NAMALWA (cell line): ENCODE measurements around the gene DAB2IP.
"Not testable (repeated sequence)": the region's sequence is repeated elsewhere in the genome, so short reads cannot be mapped to it uniquely, and the experiment has no call there.

Experiments used
- DNase-seq: peaks from one replicate; pipeline ENCODE4 v3.0.0-alpha.2; 2015; ENCODE audit warnings: low spot score

DAB2IP gene

GRCh38 chr9:121776739-121777637 lies 125.6 kb downstream of the DAB2IP start:
- DNase-seq, result no peak

- no peak for DNase-seq
Observed at GRCh38 chr9:121778252-121779225, 127.1 kb downstream of the DAB2IP start.

DNA sequence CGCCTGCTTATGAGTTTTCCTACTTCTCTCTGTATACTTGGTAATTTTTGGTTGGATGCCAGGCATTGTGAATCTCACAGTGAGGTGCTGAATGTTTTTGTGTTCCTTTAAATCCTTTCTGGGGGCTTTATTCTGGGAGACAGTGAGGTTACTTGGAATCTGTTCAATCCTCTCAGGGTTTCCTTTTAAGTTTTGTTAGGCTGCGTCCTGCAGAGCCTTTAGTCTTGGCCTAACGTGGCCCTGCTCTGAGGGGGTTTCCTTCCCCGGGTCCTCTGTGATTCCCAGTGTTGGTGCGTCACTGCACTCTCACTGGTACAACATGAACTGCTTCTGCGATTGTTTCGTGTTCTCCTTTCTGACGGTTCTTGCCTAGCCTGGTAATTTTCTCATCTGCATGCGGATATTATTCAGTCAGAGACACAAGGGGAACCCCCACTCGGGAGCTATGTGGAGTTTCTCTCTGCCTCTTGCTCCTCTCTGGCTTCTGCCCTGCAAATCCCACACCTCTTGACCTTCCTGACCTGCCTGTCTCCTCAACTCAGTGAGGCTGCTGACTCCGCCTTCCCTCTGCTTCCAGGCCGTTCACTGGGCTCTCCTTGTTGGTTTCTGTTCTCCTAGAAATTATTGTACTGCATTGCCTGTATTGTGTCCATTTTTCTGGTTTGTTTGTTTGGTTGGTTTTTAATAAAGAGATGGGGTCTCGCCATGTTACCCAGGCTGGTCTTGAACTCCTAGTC lies 128.1 kb downstream of the DAB2IP start:
- DNase-seq, result no peak

- no peak for DNase-seq
Observed at GRCh38 chr9:121780177-121781040, 129.0 kb downstream of the DAB2IP start.

DNA sequence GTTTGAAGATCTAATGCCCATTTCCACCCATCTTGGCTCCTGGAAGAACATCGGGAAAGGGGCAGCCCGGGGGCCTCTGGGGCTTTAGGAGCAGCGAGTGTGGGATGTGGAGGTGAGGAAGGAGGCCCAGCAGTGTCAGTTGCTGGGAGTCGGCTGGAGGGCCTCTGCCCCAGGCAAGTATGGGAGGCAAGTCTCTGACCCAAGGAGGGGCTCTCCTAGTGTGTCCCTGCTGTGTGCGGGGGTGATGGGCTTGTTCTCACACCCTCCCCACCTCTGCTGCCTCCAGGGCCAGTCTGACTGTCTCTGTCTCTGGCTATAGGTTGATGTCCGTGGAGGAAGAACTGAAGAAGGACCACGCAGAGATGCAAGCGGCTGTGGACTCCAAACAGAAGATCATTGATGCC lies 129.7 kb downstream of the DAB2IP start:
- DNase-seq, result no peak

GRCh38 chr9:121781701-121782464 lies 130.4 kb downstream of the DAB2IP start:
- no peak for DNase-seq

DNA sequence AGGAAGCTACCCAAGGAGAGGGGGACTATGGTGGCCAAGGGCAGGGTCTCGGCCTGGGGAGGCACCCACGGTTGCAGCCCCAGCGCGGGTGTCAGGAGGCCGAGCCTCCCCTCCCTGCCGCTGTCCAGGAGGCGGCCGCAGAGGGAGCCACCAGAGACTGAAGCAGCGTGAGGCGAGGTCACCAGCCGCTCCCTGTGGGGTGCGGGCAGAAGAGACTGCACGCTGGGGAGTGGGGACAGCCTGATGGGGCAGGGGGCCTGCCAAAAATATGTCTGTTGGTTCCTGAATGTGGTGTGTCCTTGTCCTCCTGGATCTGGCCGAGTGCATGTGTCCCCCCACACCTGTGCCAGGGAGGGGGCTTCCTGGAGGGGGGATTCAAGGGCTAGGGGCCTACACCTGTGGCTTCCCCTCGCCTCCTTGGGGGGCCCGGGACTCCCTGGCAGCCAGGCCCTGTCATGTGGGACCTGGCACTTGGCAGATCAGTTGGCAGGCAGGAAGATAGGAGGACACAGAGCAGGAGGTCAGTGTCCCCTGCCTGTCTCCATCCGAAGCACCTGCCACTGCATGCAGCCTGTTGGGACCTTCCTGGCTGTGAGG lies 131.2 kb downstream of the DAB2IP start:
- no peak for DNase-seq

- DNase-seq, result no peak
Observed at GRCh38 chr9:121783111-121783510, 131.7 kb downstream of the DAB2IP start.

DNA sequence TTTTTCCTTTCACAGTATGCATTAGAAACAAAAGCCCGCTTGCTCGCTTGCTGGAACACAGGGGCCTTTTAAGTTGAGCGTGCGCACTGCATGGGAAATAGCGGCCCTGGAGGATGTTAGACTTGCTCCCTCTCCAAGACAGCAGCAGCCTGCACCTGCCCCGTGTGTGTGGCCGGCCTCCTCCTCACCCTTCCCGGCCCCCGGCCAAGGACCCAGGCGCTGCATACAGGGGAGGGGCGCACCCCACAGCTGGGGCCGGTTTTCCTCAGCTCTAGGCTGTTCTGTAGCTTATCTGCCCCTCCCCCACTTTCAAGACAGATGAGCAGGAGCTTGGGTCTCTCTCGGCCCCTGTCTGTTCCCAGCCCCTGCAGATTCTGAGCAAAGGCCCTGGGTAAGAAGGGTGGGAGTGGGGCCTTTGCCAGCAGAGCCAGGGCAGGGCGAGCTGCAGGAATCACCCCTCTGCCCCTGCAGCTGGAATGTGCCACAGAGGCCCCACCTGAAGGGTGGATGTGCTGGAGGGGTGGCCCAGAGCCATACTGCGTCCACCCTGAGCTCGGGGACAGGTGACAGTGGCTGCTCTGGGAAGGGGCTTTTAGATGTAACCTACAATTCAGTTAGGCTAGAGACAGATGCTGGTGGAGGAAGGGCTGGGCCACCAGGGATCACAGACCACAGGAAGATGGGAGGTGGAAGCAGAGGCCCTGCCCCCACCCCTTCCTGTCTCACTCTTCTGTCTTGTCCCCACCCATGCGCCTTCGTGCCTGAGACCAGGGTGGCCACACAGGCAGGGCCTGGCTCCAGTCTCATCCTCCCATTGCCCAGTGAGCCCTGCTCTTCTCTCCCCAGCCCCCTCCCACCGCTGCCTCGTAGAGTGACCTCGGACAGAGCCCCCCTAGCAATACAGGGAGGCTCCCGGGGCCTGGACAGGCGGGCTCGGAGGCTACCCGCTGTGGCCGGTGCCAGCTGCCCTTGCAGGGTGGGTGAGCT lies 132.4 kb downstream of the DAB2IP start:
- no peak for DNase-seq

DNA sequence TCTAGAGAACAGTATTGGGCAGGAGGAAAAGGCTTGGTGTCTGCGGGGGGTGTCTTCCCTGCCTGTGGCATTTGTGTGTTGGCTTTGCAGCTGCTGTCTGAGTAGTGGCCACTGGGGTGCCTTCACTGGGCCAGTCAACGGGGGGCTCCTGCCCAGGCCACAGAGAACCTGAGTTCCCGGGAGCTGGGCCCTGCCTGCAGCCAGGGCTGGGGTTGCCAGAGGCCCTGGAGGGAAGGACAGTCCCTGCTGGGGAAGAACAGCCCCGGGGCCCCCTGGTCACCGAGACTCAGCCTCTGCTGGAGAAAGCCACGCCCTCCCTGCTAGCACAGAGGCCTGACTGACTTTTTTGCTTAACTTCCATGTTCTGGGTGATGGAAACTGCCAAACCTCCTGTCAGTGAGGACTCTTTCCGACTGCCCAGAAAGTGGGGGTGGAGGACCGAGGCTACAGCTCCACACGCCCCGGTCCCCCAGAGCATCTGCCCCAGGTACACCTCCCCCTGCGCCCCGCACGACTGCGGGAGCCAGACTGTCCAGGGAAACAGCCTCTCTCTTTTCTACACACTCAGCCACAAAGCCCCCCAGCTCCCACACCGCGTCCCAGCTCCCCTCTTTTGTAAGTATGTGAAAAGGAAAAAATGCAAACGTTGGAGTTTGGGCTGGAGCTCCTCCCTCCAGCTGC lies 133.4 kb downstream of the DAB2IP start:
- DNase-seq, result no peak

GRCh38 chr9:121785673-121786542 lies 134.5 kb downstream of the DAB2IP start:
- DNase-seq, result no peak

- no peak for DNase-seq
Observed at GRCh38 chr9:121786543-121786948, 135.1 kb downstream of the DAB2IP start.

GRCh38 chr9:121786998-121787422 lies 135.6 kb downstream of the DAB2IP start:
- DNase-seq, result no peak

DNA sequence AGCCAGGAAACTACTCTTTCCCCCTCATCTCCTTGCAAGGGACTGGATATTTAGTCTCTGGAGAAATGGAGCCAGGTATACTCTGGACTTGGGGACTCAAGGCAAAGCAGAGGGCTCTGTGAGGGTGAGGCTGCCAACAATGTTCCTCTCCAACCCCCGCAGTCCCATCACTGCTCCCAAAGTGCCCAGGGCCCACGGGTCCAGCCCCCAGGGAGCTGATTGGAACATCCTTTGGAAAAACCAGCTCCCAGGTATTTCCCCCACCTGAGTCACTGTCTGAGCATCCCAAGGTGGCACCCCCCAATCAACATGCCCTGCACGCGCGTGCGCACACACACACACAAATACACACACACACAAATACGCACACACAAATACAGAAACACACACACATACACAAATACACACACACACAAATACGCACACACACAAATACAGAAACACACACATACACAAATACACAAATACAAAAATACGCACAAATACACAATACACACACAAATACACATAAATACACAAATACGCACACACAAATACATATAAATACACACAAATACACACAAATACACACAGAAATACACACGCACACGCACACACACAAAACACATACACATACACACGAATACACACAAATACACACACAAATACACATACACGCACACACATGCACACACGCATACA lies 137.4 kb downstream of the DAB2IP start:
- DNase-seq, result no peak

DNA sequence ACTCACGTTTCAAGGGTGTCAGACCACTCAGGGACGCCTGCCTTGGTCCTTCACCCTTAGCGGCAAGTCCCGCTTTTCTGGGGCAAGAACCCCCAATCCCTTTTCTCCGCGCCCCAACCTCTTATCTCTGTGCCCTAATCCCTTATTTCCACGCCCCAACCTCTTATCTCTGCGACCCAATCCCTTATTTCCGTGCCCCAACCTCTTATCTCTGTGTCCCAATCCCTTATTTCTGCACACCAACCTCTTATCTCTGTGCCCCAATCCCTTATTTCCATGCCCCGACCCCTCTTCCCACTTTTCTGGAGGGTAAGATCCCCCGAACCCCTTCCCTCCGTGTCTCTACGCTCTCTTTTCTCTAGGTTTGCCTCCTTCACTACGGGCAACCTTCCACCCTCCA lies 139.4 kb downstream of the DAB2IP start:
- no peak for DNase-seq

DNA sequence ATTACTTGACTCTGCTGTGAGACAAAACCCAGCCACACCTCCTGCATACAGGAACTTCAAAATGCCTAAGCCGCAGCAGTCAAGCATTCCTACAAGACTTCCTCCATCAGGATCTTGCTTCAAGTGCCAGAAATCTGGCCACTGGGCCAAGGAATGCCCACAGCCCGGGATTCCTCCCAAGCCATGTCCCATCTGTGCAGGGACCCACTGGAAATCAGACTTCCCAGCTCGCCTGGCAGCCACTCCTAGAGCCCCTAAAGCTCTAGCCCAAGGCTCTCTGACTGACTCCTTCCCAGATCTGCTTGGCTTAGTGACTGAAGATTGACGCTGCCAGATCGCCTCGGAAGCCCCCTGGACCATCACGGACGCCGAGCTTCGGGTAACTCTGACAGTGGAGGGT lies 141.0 kb downstream of the DAB2IP start:
- not testable (repeated sequence) for DNase-seq
